Measurements from ENCODE around the gene RFNG.

RFNG gene

DNA sequence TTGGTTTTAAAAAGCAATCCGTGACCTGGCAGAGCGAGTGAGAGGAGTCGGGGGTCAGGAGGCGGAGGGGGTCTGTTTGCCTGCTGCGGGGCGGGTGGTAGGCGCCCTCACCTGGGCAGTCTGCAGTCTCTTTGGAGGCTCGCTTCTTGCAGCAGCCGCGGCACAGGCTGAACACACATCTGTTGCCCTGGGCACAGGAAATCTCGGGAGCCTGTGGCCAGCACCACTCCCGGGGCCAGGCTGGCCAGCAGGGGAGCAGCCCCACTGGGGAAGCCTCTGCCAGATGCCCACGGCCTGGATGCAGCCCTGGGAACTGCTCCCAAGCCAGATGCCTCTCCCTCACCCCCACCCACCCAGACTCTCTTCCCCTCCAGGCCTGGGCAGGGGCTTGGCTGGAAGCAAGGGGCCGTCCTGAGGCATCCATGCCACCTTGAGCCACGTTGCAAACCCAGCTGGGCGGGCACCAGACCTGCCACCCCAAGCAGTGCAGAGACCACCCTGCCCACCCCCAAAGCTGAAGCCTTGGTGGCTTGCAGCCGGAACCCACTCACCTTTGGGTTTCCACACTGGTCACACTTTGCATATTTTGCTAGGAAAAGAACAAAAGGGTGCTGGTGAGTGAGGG lies 6.7 kb upstream of the RFNG start:
- DNase-seq (ENCODE audit: low spot score) = no peak

- no peak for DNase-seq (ENCODE audit: low spot score)
These were observed 5.4 kb upstream of the RFNG start for GRCh38 chr17:82056729-82057621.

- DNase-seq (ENCODE audit: low spot score) = no peak
These were observed 4.5 kb upstream of the RFNG start for GRCh38 chr17:82055965-82056728.

- DNase-seq (ENCODE audit: low spot score) = peak; percentile 5
These were observed 3.7 kb upstream of the RFNG start for GRCh38 chr17:82055023-82055964.

DNA sequence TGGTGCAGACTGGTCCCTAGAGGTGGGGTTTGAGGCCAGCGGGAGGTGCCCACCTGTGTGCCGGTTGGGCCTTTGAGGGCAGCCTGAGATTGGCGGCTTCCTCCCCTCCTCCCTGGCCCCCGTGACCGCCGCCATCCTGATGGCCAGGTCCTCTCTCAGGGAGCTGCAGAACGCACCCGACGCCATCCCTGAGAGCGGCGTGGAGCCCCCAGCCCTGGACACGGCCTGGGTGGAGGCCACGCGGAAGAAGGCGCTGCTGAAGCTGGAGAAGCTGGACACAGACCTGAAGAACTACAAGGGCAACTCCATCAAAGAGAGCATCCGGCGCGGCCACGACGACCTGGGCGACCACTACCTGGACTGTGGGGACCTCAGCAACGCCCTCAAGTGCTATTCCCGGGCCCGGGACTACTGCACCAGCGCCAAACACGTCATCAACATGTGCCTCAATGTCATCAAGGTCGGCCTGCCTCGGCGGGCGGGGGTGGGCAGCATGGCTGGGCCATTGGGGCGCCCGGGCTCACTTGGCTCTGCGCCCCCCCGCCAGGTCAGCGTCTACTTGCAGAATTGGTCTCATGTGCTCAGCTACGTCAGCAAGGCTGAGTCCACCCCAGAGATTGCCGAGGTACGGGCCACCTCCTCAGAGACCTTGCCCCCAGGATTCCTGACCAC lies 2.9 kb upstream of the RFNG start:
- peak; percentile 6 for DNase-seq (ENCODE audit: low spot score)

GRCh38 chr17:82053556-82054263 lies 2.1 kb upstream of the RFNG start:
- no peak for DNase-seq (ENCODE audit: low spot score)

DNA sequence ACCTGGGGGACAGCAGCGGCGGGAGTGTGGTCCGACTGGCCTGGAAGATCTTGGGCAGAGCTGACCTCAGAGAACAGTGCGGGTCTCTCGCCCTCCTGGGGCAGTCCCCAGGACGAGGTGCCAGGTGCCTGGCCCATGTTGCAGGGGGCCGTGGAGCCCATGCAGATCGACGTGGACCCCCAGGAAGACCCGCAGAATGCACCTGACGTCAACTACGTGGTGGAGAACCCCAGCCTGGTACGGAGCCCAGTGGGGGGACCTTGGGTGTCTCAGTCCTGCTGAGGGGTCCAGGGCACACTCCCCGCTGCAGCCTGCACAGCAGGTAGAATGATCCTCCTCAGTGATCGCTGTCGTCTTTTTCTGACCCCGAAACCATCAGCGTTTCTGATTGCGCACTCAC lies 1.5 kb upstream of the RFNG start:
- DNase-seq (ENCODE audit: low spot score) = no peak

GRCh38 chr17:82052638-82053059 lies 1.0 kb upstream of the RFNG start:
- DNase-seq (ENCODE audit: low spot score) = no peak

DNA sequence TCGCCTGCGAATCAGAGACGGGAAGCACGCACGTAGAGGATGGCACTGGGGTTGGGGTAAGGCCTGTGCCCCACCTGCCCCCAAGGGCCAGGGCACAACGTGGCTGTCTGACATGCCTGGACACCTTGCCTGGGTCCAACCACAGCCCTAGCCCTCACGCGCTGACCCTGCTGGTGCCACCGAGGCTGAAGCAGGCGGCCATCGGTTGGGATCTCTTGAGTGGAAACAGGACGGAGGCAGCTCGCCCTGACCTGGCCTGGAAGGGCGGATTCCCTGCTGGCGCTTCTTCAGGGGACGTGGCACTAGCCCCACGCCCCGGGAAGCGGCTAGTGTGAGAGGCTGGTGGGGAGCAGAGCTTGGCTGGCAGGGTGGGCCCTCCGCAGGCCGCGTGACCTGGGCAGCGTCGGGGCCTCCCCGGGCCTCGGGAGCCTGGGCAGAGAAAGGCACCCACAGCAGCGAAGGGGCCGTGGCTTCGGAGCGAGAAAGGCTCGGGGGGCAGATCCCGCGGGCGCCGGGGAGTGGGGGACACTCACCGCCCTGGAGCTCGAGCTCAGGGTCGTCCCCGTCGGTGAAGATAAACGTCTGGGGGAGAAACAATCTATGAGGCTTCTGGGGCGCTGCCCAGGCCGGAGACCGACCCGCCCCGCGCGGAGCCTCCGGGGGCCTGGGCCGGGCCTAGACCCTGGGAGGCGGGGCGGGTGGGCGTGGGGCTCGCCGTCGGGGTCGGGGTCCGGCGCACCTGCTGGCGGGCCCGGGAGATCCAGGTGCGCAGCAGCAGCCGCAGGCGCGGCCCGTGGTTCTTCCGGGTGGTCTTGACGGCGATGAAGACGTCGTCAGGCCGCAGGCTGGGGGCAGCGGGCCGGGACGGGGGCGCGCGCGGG lies 610 bp downstream of the RFNG start:
- peak; percentile 85 for DNase-seq (ENCODE audit: low spot score)

- DNase-seq (ENCODE audit: low spot score) = no peak
These were observed 1.4 kb downstream of the RFNG start for GRCh38 chr17:82050152-82050760.

- DNase-seq (ENCODE audit: low spot score) = no peak
These were observed 2.1 kb downstream of the RFNG start for GRCh38 chr17:82049521-82049971.

DNA sequence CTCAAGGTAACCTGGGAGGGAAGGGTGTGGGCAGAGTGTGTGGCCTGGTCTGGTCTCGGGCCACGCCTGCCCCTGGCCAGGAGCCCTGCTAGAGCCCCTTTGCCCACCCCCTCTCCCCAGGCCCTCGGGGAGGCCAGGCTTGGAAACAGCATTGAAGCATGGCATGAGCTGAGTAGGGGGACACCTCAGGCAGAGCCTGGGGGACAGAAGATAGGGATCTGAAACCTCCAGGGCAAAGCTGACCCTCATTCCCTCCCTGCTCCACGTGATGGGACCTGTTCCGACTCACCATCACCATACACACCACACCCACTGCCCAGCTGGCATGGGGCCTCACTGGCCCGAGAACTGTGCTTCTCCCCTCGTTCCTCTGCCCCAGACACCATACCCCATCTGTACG lies 2.5 kb downstream of the RFNG start:
- no peak for DNase-seq (ENCODE audit: low spot score)

GRCh38 chr17:82048571-82048971 lies 3.0 kb downstream of the RFNG start:
- DNase-seq (ENCODE audit: low spot score) = no peak

DNA sequence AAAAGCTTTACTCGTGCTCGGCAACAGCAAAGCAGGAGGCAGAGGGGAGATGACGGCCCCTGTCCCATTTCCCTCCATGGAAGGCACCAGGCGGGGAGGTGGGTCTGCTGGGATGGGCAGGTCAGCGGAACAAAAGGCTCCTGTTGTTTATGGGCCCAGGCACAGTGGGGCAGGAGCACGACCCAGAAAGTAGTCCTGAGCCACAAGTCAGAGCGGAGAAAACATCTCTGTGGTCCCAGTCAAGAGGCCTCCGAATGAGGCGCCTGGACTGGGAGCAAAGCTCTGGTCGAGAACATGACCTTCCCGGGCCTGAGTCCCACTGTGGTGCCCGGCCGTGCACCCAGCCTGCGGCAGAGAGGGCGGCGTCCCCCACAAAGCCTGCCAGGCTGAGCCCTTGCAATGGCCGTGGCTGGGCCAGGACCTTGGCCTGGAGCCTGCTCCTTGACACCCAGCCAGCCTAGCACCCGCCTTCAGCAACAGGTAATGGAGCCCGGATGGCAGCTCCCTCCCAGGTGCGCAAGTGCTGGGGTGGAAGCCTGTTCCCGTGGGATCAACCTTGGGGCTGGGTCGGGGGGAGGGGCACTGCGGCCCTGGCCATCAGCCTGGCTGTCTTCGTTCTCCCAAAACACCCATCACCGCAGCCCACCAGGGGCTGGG lies 3.6 kb downstream of the RFNG start:
- no peak for DNase-seq (ENCODE audit: low spot score)

DNA sequence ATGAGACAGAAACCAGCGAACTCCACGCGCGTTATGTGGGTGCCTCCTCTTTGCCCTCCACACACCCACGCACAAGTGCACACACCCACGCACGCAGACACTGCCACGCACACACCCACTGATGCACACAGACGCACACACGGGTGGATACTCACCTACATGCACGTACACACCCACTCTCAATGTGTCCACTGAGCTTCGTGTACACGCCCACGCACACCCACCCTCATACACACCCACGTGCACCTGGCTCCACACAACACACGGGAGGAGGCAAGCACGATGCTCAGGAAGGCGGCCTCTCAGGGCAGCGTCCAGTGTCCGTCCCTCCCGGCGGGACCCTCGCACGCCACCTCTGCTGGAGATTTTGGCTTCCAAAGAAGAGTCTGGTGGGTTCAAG lies 4.2 kb downstream of the RFNG start:
- DNase-seq (ENCODE audit: low spot score) = no peak

GRCh38 chr17:82046903-82047302 lies 4.7 kb downstream of the RFNG start:
- no peak for DNase-seq (ENCODE audit: low spot score)

DNA sequence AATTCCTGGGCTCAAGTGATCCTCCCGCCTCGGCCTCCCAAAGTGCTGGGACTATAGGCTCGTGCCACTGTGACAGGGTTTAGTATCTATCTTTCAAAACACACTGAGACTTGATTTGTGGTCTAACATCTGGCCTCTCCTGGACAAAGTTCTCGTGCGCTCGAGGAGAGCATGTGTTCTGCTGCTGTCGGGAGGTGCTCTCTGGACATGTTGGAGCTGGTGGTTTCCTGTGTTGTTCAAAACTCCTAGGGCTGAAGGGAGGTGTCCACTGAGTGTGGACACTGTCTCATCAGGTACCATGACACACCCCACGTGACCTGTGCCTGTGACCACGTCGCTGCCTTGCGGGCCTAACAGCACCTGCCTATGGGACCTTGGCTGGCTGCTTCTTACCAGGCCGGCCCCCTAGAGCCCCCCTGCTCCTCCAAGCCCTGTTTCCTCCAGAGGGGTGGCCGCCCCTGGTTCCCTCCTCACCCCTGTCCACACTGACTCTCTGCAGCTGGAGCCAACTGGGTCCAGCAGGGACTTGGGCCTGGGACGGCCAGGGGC lies 5.6 kb downstream of the RFNG start:
- no peak for DNase-seq (ENCODE audit: low spot score)

DNA sequence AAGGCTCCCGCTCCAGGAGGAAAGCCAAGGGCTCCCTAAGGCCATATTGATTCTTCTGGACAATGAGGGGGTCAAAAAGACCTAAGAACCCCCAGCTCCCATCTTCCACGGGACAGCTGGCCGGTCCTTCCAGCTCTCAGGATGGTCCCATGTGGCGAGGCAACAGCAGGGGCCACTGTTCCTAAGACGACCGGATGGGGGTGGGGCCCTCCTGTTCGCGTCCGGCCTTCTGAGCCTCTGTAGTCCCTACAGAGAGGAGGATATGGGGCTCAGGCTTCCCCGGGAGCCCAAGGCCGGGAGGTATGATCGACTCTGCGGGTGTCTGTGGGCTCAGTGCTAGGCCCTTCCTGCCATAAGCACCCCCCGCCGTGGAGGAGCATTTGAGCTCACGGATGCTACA lies 8.1 kb downstream of the RFNG start:
- peak; percentile 51 for DNase-seq (ENCODE audit: low spot score)
